WERI-Rb-1 (cell line): ENCODE measurements around the gene AQP2.

ENCODE experiments used
- DNase-seq: peaks from one replicate; pipeline ENCODE4 v3.0.0-alpha.2; 2020
- H3K27ac ChIP-seq: fragments of 250-450 bp; sonication (Bioruptor Pico); 2 replicates; pipeline ENCODE4 v1.5.1; 2020; ENCODE audit warnings: mild to moderate bottlenecking, moderate library complexity
- H3K27me3 ChIP-seq: fragments of 250-450 bp; sonication (Bioruptor Pico); 2 replicates; pipeline ENCODE4 v1.5.1; 2021; ENCODE audit warnings: mild to moderate bottlenecking, low read depth, moderate library complexity; ENCODE audit not compliant: insufficient read depth, severe bottlenecking
- H3K36me3 ChIP-seq: fragments of 250-450 bp; sonication (Bioruptor Pico); 2 replicates; pipeline ENCODE4 v1.5.1; 2020; ENCODE audit warnings: mild to moderate bottlenecking, moderate library complexity
- H3K4me3 ChIP-seq: 2 replicates; pipeline ENCODE4 v1.5.1; 2011; ENCODE audit warnings: low read depth, mild to moderate bottlenecking, control low read depth, low read length
- H3K9me3 ChIP-seq: fragments of 250-450 bp; sonication (Bioruptor Pico); 2 replicates; pipeline ENCODE4 v1.5.1; 2021; ENCODE audit warnings: mild to moderate bottlenecking, moderate library complexity; ENCODE audit not compliant: severe bottlenecking
- CTCF ChIP-seq: IDR thresholded peaks from 2 replicates; pipeline ENCODE4 v1.5.1; 2011; ENCODE audit warnings: low read depth, mild to moderate bottlenecking, control low read depth, inconsistent platforms, low read length

The AQP2 gene

GRCh38 chr12:49933796-49934195 is 16.7 kb upstream of the AQP2 start:
- TF ChIP-seq CTCF = no peak
- Histone ChIP-seq H3K27ac (no peak overlapping the region), H3K36me3 (no peaks in the 10 kb centered on the region), H3K9me3 (no peaks in the 10 kb centered on the region), H3K27me3 (no peaks in the 10 kb centered on the region), H3K4me3 (no peak overlapping the region)
- DNase-seq = no peak

- no peak for DNase-seq
- no peaks in the 10 kb centered on the region for H3K9me3 ChIP-seq
- TF ChIP-seq CTCF = no peak
- H3K27me3 ChIP-seq = no peaks in the 10 kb centered on the region
- no peak overlapping the region for H3K27ac ChIP-seq
- H3K4me3 ChIP-seq = no peak overlapping the region
- H3K36me3 ChIP-seq = no peaks in the 10 kb centered on the region
Measured at GRCh38 chr12:49934505-49934904, 16.0 kb upstream of the AQP2 start.

DNA sequence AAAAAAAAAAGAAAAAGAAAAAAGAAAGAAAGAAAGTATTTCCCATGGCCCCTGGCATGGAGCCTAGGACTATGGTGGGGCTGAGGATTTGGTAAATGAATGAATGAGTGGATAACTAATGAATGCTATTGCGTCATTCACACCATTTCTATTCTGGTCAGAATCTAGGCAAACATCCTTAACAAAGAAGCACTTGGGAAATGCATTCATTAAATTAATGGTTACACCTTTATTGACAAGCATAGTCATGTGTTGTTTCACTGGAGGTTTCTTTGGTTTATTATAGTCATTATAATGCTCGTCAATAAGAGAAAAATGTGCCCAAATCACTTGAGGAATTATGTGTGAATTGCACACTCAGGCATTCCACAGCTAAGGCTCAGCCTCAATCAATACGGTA is 13.6 kb upstream of the AQP2 start:
- H3K4me3 ChIP-seq = no peak overlapping the region
- no peak overlapping the region for H3K27ac ChIP-seq
- no peak for DNase-seq
- no peaks in the 10 kb centered on the region for H3K36me3 ChIP-seq
- H3K9me3 ChIP-seq = no peaks in the 10 kb centered on the region
- no peaks in the 10 kb centered on the region for H3K27me3 ChIP-seq
- no peak for TF ChIP-seq CTCF

DNA sequence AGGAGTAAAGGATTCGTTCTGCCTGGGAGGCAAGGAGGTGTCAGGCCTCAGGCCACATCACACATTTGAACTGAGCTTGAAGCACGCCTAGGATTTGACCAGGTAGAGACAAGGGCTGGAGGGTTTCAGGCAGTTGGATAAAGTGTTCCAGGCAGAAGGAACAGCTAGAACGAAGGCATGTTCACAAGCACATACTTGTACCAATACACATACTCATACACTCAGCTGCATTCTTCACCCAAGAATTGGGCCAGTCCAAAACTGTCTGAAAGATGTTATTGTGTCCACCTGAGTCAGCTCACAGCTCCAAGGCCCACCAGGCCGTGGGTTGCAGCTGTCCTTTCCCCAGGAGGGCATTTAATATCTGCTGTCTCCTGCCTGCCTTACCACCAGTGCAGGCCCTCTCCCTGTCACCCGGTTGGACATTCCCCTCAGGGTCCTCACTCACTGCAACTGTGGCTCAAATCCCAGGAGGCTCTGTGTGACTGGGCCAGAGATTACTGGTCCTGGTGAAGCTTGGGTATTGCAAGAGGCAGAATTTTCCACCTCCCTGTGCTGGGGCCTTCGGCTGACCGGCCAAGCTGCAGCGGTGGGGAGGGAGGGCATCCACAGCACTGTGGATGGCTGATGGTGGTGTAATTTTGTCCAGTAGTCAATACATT is 12.8 kb upstream of the AQP2 start:
- Histone ChIP-seq H3K27ac (no peak overlapping the region), H3K27me3 (no peaks in the 10 kb centered on the region), H3K36me3 (no peaks in the 10 kb centered on the region), H3K4me3 (no peak overlapping the region), H3K9me3 (no peaks in the 10 kb centered on the region)
- TF ChIP-seq CTCF = no peak
- DNase-seq = no peak

- no peak for DNase-seq
- Histone ChIP-seq H3K9me3 (no peaks in the 10 kb centered on the region), H3K36me3 (no peaks in the 10 kb centered on the region), H3K27me3 (no peaks in the 10 kb centered on the region), H3K4me3 (no peak overlapping the region), H3K27ac (no peak overlapping the region)
- TF ChIP-seq CTCF = no peak
Measured at GRCh38 chr12:49939307-49939706, 11.2 kb upstream of the AQP2 start.

GRCh38 chr12:49939707-49940106 is 10.8 kb upstream of the AQP2 start:
- no peaks in the 10 kb centered on the region for H3K27me3 ChIP-seq
- H3K27ac ChIP-seq = no peak overlapping the region
- no peak overlapping the region for H3K4me3 ChIP-seq
- no peak for TF ChIP-seq CTCF
- no peaks in the 10 kb centered on the region for H3K36me3 ChIP-seq
- DNase-seq = no peak
- H3K9me3 ChIP-seq = no peaks in the 10 kb centered on the region
